Measurements from ENCODE around the gene PTPRM.

PTPRM gene

GRCh38 chr18:8348051-8348720, 781.1 kb downstream of the PTPRM start:
- DNase-seq (ENCODE audit: low spot score): no peak
- no peak for FAIRE-seq

GRCh38 chr18:8349608-8350323, 782.6 kb downstream of the PTPRM start:
- DNase-seq (ENCODE audit: low spot score) (no peak), FAIRE-seq (no peak)

GRCh38 chr18:8350628-8351027, 783.5 kb downstream of the PTPRM start:
- DNase-seq (ENCODE audit: low spot score) (no peak), FAIRE-seq (no peak)

DNA sequence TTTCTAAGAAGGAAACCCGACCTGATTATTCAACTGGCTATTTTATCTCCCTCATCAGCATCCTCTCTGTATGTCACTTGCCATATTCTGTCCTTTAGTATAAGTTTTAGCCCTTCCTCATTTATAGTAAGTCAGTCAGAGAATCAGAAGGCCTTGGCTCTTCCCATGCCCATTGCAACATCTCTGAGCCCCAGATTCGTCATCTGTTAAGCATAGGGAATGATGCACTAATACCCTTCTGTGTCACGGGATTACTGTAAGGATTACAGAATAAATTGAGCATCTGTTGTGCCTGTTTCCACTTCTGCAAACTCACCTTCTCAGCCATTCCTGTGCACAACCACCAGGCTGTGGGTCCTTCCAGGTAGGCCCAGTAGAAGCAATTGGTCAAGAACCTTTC, 784.0 kb downstream of the PTPRM start:
- FAIRE-seq (no peak), DNase-seq (ENCODE audit: low spot score) (no peak)

GRCh38 chr18:8354304-8354703, 787.2 kb downstream of the PTPRM start:
- DNase-seq (ENCODE audit: low spot score) (no peak), FAIRE-seq (no peak)

GRCh38 chr18:8356001-8356400, 788.9 kb downstream of the PTPRM start:
- no peak for FAIRE-seq

DNA sequence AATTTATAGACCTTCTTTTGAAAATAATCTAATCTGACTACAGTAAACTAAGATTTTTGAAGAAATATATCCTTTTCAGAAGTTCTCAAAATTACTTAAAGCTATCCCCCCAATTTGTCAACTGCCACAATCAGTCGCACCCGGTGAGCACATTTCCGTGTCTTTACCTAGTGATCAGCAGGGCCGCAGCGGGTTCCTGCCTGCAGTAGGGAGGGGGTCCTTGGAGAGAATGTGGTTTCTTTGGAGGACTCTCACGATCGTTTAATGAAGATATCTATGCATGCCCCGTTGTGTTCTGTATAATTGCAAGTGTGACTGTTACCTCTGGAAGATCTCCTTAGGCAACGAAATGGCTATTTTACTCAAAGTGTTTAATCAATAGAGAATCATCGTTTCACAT, 790.2 kb downstream of the PTPRM start:
- DNase-seq (ENCODE audit: low spot score): no peak

More at GRCh38 chr18:8356001-8356400, 788.9 kb downstream of the PTPRM start:
- no peak for DNase-seq (ENCODE audit: low spot score)

DNA sequence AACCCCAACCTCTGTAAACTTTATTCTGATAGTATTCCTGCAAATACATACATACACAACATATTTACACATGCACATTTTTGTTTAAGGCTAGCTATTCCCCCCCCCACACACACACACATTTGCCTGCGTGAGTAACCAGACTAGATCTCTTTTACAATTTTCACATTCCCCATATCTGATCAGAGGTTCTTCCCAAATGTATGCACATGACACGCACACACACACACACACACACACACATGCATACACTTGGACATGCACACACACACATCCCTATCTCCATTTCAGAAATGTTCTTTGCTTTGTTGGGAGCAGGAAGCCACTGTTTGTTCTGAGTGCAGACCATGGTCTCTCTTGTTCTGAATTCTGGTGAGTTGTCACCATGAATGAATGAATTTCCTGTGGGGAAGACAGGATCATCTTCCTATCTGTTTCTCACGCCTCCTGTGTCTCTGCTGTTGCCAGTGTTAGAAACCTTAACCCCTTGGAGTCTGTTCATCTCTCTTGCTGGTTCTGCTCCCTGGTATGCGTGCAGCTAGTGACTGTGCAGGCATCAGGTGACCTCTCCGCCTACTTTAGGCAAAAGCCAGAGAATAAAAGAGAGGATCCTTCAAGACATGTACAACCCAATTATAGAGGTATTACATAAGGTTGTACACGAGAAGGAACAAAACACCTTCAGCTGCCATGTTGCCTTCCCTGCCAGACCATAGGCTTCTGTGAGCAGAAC, 791.1 kb downstream of the PTPRM start:
- FAIRE-seq (no peak), DNase-seq (ENCODE audit: low spot score) (no peak)

More for the DNA sequence above, 790.2 kb downstream of the PTPRM start:
- FAIRE-seq: no peak

- FAIRE-seq: no peak
- no peak for DNase-seq (ENCODE audit: low spot score)
These were observed 792.0 kb downstream of the PTPRM start for GRCh38 chr18:8359076-8359475.

DNA sequence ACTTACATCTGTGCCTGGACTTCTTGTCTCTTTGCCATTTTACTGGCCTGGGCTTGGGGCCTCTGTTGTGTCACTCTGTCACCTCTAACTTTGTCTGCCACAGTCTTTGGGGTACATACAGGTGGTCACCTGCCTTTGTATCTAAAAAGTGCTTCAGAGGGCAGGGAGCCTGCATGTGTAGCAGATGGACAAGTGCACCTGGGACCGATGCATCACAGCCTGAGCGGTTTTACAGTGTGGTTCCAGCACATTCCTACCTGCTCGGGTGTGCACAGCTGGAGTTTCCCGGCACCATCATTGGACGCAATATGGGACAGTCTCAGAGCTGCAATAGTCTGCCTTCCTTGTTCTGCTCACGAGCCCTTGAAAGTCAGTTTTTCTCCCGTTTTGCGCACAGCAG, 792.4 kb downstream of the PTPRM start:
- DNase-seq (ENCODE audit: low spot score) (no peak), FAIRE-seq (no peak)

- DNase-seq (ENCODE audit: low spot score) (no peak), FAIRE-seq (no peak)
These were observed 794.9 kb downstream of the PTPRM start for GRCh38 chr18:8361941-8362471.

DNA sequence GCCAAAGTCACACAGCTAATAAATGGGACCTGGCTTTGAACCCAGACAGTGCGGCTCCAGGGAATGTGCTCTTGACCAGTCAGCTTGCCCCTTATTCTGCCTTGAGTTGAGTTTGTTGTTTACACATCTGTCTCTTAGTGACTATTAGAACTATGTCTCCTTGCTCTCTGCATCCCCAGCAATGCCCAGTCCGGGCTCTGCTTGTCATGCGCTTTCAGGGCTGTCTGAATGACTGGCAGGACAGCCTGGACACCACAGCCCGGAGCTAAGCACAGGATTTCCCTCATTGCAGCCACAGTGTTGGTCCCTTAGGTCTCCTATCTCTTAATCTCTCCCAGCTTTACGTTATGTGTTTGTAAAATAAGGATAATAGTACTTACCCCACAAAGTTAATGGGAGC, 795.7 kb downstream of the PTPRM start:
- FAIRE-seq: no peak
- DNase-seq (ENCODE audit: low spot score): no peak

DNA sequence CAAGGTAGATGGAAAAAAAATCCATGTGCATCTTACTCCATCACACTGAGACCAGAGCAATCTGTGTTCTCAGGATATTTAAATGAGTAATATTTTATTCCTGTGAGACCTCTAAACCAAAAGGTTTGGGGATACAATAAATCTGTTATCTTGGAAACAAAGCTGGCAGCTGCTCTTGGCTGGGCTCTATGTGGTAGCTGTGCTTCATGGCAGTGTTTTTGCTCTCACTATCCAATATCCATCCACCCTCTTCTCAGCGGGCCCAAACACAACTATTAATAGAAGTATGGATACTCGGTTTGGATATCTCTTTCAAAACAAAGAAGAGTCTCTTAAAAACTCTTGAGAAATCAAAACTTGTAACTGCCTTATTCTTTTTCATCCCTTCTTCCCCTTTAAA, 797.3 kb downstream of the PTPRM start:
- FAIRE-seq: no peak

GRCh38 chr18:8365006-8365405, 797.9 kb downstream of the PTPRM start:
- FAIRE-seq: no peak
- DNase-seq (ENCODE audit: low spot score): no peak

More for the DNA sequence above, 797.3 kb downstream of the PTPRM start:
- DNase-seq (ENCODE audit: low spot score): no peak

DNA sequence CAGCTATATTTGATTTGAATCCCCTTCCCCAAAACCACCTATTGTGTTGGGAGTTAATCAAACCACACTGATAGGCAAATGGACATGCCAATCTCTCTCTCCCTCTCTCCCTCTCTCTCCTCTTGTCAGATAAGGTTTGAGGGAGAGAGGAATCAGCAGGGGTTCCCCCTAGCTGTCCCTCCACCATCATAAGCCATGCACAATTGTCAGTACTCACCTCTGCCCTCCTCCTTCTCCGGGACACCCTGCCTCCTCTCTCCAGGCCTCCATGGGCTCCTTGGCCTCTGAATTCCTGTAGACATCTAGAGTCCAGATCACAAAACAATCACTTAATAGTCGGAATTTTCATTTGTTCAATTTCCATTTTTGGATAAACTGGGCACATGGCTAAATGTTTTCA, 798.4 kb downstream of the PTPRM start:
- FAIRE-seq (no peak), DNase-seq (ENCODE audit: low spot score) (no peak)

- FAIRE-seq (no peak), DNase-seq (ENCODE audit: low spot score) (no peak)
These were observed 799.0 kb downstream of the PTPRM start for GRCh38 chr18:8366070-8366469.

DNA sequence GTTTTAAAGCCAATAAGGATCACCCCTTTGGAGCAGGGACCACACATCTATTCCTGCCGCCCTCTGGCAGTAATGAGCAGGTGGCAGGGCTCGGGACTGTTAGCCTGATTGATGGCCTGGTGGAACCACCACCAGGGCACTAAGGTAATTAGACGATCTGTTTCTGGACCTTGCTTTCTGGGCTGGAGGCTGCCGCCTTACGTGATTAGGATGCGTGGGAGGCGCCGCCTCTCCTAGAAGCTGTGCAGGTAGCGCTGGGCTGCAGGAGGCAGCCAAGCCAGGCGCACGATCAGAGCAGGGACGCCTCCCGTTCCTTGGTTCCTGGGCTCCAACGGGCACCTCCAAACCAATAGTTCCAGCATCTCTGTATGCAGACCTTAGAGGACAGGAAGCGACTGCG, 799.5 kb downstream of the PTPRM start:
- no peak for DNase-seq (ENCODE audit: low spot score)
- no peak for FAIRE-seq

GRCh38 chr18:8367217-8367988, 800.3 kb downstream of the PTPRM start:
- FAIRE-seq (no peak), DNase-seq (ENCODE audit: low spot score) (no peak)

DNA sequence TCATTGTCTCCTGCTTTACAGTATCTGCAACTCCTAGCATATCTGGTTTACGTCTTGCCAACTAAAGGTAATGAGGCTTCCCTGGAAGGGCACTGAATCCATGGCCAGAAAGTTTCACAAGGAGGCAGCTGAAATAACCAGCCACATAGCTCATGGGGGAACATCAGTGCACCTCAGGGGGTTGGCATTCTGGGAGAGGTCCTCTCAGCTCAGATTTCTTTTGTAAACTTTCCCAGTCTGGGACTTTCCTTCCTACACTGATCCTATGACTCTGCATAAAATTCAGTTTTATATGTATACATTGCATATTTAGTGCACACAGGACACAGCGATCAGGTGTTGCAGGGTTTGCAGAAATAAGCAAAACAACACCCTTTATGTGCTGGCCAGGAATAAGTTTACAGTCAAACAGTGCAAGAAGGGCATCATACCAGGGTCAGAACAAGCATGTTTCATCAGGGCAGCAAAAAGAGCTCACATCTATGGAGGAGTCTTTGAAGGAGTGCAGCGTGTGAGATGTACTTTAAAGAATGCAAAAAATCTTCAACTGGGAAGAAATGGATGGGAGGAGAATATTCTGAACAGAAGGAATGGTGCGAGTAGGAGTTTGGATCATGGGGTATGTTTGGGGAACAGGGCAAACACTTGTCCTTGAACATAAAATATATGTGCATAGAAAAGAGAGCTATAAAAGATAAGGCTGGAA, 801.5 kb downstream of the PTPRM start:
- DNase-seq (ENCODE audit: low spot score) (no peak), FAIRE-seq (no peak)

GRCh38 chr18:8373486-8373885, 806.4 kb downstream of the PTPRM start:
- no peak for FAIRE-seq
- no peak for DNase-seq (ENCODE audit: low spot score)

DNA sequence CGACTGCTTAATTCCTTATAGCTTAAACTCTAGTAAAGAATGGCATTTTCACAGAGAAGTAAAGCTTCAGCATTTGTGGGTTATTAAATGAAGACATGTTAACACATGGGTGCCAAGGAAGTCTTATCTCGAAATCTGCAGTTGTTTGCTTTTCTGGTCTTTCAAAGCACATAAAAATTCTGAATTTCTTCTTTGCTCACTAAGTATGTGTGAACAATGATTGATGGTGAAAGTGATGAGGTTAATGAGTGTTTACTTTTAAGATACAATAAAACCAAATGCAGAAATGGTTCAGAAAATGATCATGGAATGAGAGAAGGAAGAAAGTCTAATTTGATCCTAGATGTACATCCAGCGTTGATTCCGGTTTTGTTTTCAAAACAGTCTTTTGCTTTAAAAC, 807.6 kb downstream of the PTPRM start:
- no peak for DNase-seq (ENCODE audit: low spot score)
- no peak for FAIRE-seq
